Omental fat pad (tissue), 4 donors: ENCODE results near the gene ENTPD5. TPM values are rescaled to one million over a fixed set of nuclear protein-coding genes. Genes with fewer than 3 reads are reported as not detected.

ENCODE experiments used
- ATAC-seq: fragments of 150-250 bp; one replicate; pipeline ENCODE4 v1.9.1; 2016; ENCODE audit warnings: mild to moderate bottlenecking, moderate library complexity; ENCODE audit not compliant: low FRiP score
- DNase-seq: peaks from one replicate; pipeline ENCODE4 v3.0.0-alpha.2; 2019; ENCODE audit warnings: low spot score
- small RNA-seq: library from RNA; depleted of rRNA; stranded (forward); fragments of <200 nt; gene quantifications from one replicate; pipeline ENCODE3, GENCODE V24; 2016
- total RNA-seq, 4 donors: library from RNA; depleted of rRNA; stranded (reverse); fragments of >200 nt; gene quantifications; one replicate each; pipeline ENCODE4 v1.1.0, GENCODE V29; 2016
- TF ChIP-seq, protein P1 (sequence below), 3 donors: fragments of 450-650 bp; IDR thresholded peaks; one replicate each; pipeline ENCODE4 v1.5.1; 2016 to 2017; ENCODE audit warnings: antibody characterized with exemption in 3 of 3, mild to moderate bottlenecking in 3 of 3, moderate library complexity in 2 of 3

ENTPD5 gene
- total RNA-seq, 4 donors from 2014 or later: 6.8 to 12.7 (median 12.0) TPM

DNA sequence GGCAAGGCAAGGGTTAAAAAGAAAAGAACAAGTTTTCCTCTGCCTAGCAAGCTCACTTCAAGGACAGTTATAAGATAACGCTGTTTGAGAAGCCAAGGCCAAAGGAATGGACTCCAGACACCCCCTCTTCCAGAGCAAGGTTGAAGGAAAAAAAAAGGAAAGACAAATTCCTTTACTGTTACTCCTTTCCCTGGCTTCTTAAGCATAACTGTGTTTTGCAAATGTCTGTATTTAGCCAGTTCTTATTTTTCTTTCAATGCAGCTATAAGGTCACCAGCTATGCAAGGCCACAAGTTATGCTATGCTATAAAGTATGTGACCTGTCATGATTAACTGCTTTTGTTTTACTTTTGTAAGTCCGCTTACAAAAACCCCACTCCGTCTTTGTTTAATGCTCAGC lies 105.8 kb downstream of the ENTPD5 start:
- no peak for DNase-seq
- TF ChIP-seq, protein P1, sequence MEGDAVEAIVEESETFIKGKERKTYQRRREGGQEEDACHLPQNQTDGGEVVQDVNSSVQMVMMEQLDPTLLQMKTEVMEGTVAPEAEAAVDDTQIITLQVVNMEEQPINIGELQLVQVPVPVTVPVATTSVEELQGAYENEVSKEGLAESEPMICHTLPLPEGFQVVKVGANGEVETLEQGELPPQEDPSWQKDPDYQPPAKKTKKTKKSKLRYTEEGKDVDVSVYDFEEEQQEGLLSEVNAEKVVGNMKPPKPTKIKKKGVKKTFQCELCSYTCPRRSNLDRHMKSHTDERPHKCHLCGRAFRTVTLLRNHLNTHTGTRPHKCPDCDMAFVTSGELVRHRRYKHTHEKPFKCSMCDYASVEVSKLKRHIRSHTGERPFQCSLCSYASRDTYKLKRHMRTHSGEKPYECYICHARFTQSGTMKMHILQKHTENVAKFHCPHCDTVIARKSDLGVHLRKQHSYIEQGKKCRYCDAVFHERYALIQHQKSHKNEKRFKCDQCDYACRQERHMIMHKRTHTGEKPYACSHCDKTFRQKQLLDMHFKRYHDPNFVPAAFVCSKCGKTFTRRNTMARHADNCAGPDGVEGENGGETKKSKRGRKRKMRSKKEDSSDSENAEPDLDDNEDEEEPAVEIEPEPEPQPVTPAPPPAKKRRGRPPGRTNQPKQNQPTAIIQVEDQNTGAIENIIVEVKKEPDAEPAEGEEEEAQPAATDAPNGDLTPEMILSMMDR (IDR thresholded peaks at IDR 0.05): no peak
- no peak for ATAC-seq

- no peak for ATAC-seq
- TF ChIP-seq, protein P1 (IDR thresholded peaks at IDR 0.05): no peak
- DNase-seq: no peak
These were observed 109.4 kb downstream of the ENTPD5 start for GRCh38 chr14:73909681-73910080.

Small RNA genes lying within 50 kb of the gene (small RNA-seq; reads per million reads assigned to genes)
- gene AC005480.2: not detected

Other genes with a start within 250 kb of the ENTPD5 start
- 10 to 100 TPM in 1 of 4 donors, 1 to 10 TPM in 3; 3.8 to 10.7 (median 4.9) TPM for gene PTGR2, start 167.5 kb downstream of the ENTPD5 start, total RNA-seq
- gene ZNF410, start 132.4 kb downstream of the ENTPD5 start, total RNA-seq: 10 to 100 TPM; 39.7 to 71.7 (median 54.1) TPM
- gene FAM161B, start 69.2 kb downstream of the ENTPD5 start, total RNA-seq: 1 to 10 TPM; 1.8 to 6.5 (median 3.1) TPM
- gene COQ6, start 69.0 kb downstream of the ENTPD5 start, total RNA-seq: 10 to 100 TPM; 17.8 to 57.2 (median 27.4) TPM
- gene BBOF1, start 61 bp upstream of the ENTPD5 start, total RNA-seq: 10 to 100 TPM in 1 of 4 donors, 1 to 10 TPM in 3; 4.0 to 10.4 (median 5.7) TPM
- gene ALDH6A1, start 65.2 kb upstream of the ENTPD5 start, total RNA-seq: 10 to 100 TPM; 42.8 to 70.4 (median 59.8) TPM
- gene LIN52, start 65.7 kb upstream of the ENTPD5 start, total RNA-seq: 10 to 100 TPM in 3 of 4 donors, 1 to 10 TPM in 1; 5.6 to 11.3 (median 10.8) TPM
- not detected for gene VSX2, start 220.2 kb upstream of the ENTPD5 start, total RNA-seq